A549 (cell line): ENCODE measurements around the gene SLC9A4. TPM values are rescaled to one million over a fixed set of nuclear protein-coding genes. Genes with fewer than 3 reads are reported as not detected.

Experiments
- ATAC-seq, 2 experiments: fragments of 200-7000 bp in 1 of 2; fragments of >200 bp in 1 of 2; cut with Nextera tagmentation in 1 of 2; cut with Tn5 transposase in 1 of 2; 3 replicates each; pipeline versions ENCODE4 v1.8.0 to v1.9.1; 2018 to 2020; ENCODE audit warnings: mild to moderate bottlenecking in 1 of 2, moderate library complexity in 1 of 2
- CTCF ChIA-PET: fragments of 300-600 bp; sonication (Branson Sonifier 250); formaldehyde crosslinking; extraction: SDS; loops from one replicate; lab custom pipeline; 2021; ENCODE audit warnings: antibody characterized with exemption, inconsistent platforms; lab: Yijun Ruan, JAX
- POLR2A ChIA-PET: fragments of 350-600 bp; formaldehyde crosslinking; extraction: SDS; loops from one replicate; lab custom pipeline; 2021; ENCODE audit warnings: antibody characterized with exemption, inconsistent platforms; lab: Yijun Ruan, JAX
- DNase-seq, 2 experiments: peaks; one replicate each; pipeline versions ENCODE4 v3.0.0 to v3.0.0-alpha.2; 2011 to 2016; ENCODE audit warnings: low read depth in 1 of 2, low spot score in 1 of 2
- FAIRE-seq: peaks from 2 replicates; lab custom pipeline; 2011; peaks lifted over from hg19 to GRCh38; lab: Jason Lieb, UNC
- H3K27ac ChIP-seq, 2 experiments: fragments of >200 bp; sonication (Bioruptor Twin); formaldehyde crosslinking; 3 replicates each; pipeline ENCODE4 v1.5.1; 2016 to 2017
- H3K4me1 ChIP-seq: fragments of >200 bp; sonication (Bioruptor Twin); formaldehyde crosslinking; 3 replicates; pipeline ENCODE4 v1.6.1; 2016
- H3K4me2 ChIP-seq: fragments of >200 bp; sonication (Bioruptor Twin); formaldehyde crosslinking; 3 replicates; pipeline ENCODE4 v1.6.1; 2016
- H3K4me3 ChIP-seq: fragments of >200 bp; sonication (Bioruptor Twin); formaldehyde crosslinking; 3 replicates; pipeline ENCODE4 v1.5.1; 2016
- H3K9me3 ChIP-seq: fragments of >200 bp; sonication (Bioruptor Twin); formaldehyde crosslinking; 3 replicates; pipeline ENCODE4 v1.6.1; 2016
- BCL3 ChIP-seq: fragments of >200 bp; sonication (Bioruptor Twin); formaldehyde crosslinking; IDR thresholded peaks from 3 replicates; pipeline ENCODE4 v1.6.1; 2016
- BHLHE40 ChIP-seq: IDR thresholded peaks from 2 replicates; pipeline ENCODE4 v1.6.1; 2012; ENCODE audit warnings: low read depth, low read length, inconsistent platforms
- EP300 ChIP-seq, 2 experiments: fragments of >200 bp; sonication (Bioruptor Twin); formaldehyde crosslinking; IDR thresholded peaks; 2 replicates in 1 of 2; 3 replicates in 1 of 2; pipeline ENCODE4 v1.6.1; 2016 to 2017
- FOSB ChIP-seq: fragments of 250-450 bp; sonication (Bioruptor Pico); IDR thresholded peaks from 2 replicates; pipeline ENCODE4 v1.5.0; 2020; ENCODE audit warnings: mild to moderate bottlenecking, moderate library complexity
- HOXB13 ChIP-seq: fragments of 250-450 bp; sonication (Bioruptor Pico); IDR thresholded peaks from 2 replicates; pipeline ENCODE4 v1.5.0; 2020; ENCODE audit warnings: low read depth, mild to moderate bottlenecking, moderate library complexity
- KDM1A ChIP-seq: fragments of 200-600 bp; sonication (generic); IDR thresholded peaks from 2 replicates; pipeline ENCODE4 v1.6.1; 2016; ENCODE audit warnings: low read depth, mild to moderate bottlenecking
- MYC ChIP-seq: IDR thresholded peaks from 2 replicates; pipeline ENCODE4 v1.6.1; 2012; ENCODE audit warnings: mild to moderate bottlenecking, inconsistent platforms, low read length, improper control_type of control experiment, borderline replicate concordance
- POLR2A ChIP-seq: IDR thresholded peaks from 2 replicates; pipeline ENCODE4 v1.6.1; 2012; ENCODE audit warnings: mild to moderate bottlenecking, low read length
- RAD21 ChIP-seq, 2 experiments: fragments of >200 bp in 1 of 2; sonication (Bioruptor Twin) in 1 of 2; formaldehyde crosslinking in 1 of 2; IDR thresholded peaks in 1 of 2; conservative IDR thresholded peaks in 1 of 2; 2 replicates in 1 of 2; 3 replicates in 1 of 2; pipeline ENCODE4 v1.6.1; 2012 to 2018; ENCODE audit warnings: inconsistent platforms in 1 of 2
- RNF2 ChIP-seq: fragments of 200-600 bp; sonication (generic); IDR thresholded peaks from 2 replicates; pipeline ENCODE4 v1.6.1; 2016; ENCODE audit warnings: low read depth, mild to moderate bottlenecking, antibody characterized with exemption, moderate library complexity, borderline replicate concordance
- SMC3 ChIP-seq: fragments of >200 bp; sonication (Bioruptor Twin); formaldehyde crosslinking; IDR thresholded peaks from 3 replicates; pipeline ENCODE4 v1.6.1; 2018; ENCODE audit warnings: inconsistent platforms
- ZC3H11A ChIP-seq: fragments of 450-650 bp; IDR thresholded peaks from 2 replicates; pipeline ENCODE4 v1.6.1; 2014; ENCODE audit warnings: antibody characterized with exemption, mild to moderate bottlenecking
- ZNF302 ChIP-seq: fragments of 250-450 bp; sonication (Bioruptor Pico); IDR thresholded peaks from 2 replicates; pipeline ENCODE4 v1.9.0; 2021; ENCODE audit warnings: inconsistent platforms, mild to moderate bottlenecking, moderate library complexity
- ZSCAN20 ChIP-seq: fragments of 250-450 bp; sonication (Bioruptor Pico); IDR thresholded peaks from 2 replicates; pipeline ENCODE4 v1.8.0; 2022; ENCODE audit warnings: mild to moderate bottlenecking, moderate library complexity
- WGBS: methylation state at CpG from one replicate; pipeline ENCODE4 v1.1.6; 2017; ENCODE audit errors: missing lambda C conversion rate; 5-methylcytosine and 5-hydroxymethylcytosine counted together
- polyA plus RNA-seq, 4 experiments: library from polyadenylated mRNA; depleted of rRNA in 3 of 4; stranded (reverse); fragments of >200 nt; fragmentation: RNase III in 1 of 4; extraction: RNeasy Plus Mini Kit Qiagen cat#74134 plus additional on column Dnase treatment in 1 of 4; gene quantifications; 2 replicates in 3 of 4; 3 replicates in 1 of 4; pipeline ENCODE4 v1.2.3, GENCODE V29; 2011 to 2017
- TF ChIP-seq, protein P1 (sequence below): fragments of 200-600 bp; sonication (generic); IDR thresholded peaks from 2 replicates; pipeline ENCODE4 v1.6.1; 2016; ENCODE audit warnings: antibody characterized with exemption, mild to moderate bottlenecking, moderate library complexity
- TF ChIP-seq, protein P2 (sequence below): fragments of >200 bp; sonication (Bioruptor Twin); formaldehyde crosslinking; IDR thresholded peaks from 2 replicates; pipeline ENCODE4 v1.6.1; 2016
- TF ChIP-seq, protein P3 (sequence below): IDR thresholded peaks from 2 replicates; pipeline ENCODE4 v1.6.1; 2012
- TF ChIP-seq, protein P4 (sequence below): fragments of 250-450 bp; sonication (Bioruptor Pico); IDR thresholded peaks from 2 replicates; pipeline ENCODE4 v1.5.0; 2021; ENCODE audit warnings: mild to moderate bottlenecking, moderate library complexity, borderline replicate concordance

The SLC9A4 gene
- polyA plus RNA-seq, 2 of the 4 experiments (the other 2 are of a cell fraction) = not detected

GRCh38 chr2:102434655-102435381, 38.2 kb upstream of the SLC9A4 start:
- ChIA-PET CTCF (interaction anchor here (1.0 to 1.1 kb wide), 2 partner anchors 8 to 13 kb away, joined by 3 to 4 read pairs; no protein-coding TSS in a partner anchor), POLR2A (no interaction called here)

GRCh38 chr2:102435741-102436140, 37.3 kb upstream of the SLC9A4 start:
- ATAC-seq = no peak
- 92% methylated on average over 2 of the region's 2 CpGs for WGBS
- Histone ChIP-seq H3K4me1 (no peaks in the 10 kb centered on the region), H3K4me3 (no peak overlapping the region), H3K4me2 (no peak overlapping the region), H3K27ac (no peak overlapping the region), H3K9me3 (no peaks in the 10 kb centered on the region)
- CTCF ChIA-PET = interaction anchor here (1.0 kb wide), 1 partner anchor 12 kb away, joined by 3 read pairs; no protein-coding TSS in a partner anchor
- DNase-seq = no peak
- POLR2A ChIA-PET = no interaction called here
- FAIRE-seq = no peak
- TF ChIP-seq ZC3H11A (no peak), KDM1A (no peak), BCL3 (no peak), ZNF302 (CRISPR knock-in tag) (no peak), RNF2 (no peak), RAD21 (conservative IDR thresholded peaks at IDR 0.05 in 1 of 2, IDR thresholded peaks at IDR 0.05 in 1 of 2) (no peak), FOSB (CRISPR knock-in tag) (no peak), MYC (no peak), BHLHE40 (no peak), SMC3 (no peak)
- TF ChIP-seq, protein P1, sequence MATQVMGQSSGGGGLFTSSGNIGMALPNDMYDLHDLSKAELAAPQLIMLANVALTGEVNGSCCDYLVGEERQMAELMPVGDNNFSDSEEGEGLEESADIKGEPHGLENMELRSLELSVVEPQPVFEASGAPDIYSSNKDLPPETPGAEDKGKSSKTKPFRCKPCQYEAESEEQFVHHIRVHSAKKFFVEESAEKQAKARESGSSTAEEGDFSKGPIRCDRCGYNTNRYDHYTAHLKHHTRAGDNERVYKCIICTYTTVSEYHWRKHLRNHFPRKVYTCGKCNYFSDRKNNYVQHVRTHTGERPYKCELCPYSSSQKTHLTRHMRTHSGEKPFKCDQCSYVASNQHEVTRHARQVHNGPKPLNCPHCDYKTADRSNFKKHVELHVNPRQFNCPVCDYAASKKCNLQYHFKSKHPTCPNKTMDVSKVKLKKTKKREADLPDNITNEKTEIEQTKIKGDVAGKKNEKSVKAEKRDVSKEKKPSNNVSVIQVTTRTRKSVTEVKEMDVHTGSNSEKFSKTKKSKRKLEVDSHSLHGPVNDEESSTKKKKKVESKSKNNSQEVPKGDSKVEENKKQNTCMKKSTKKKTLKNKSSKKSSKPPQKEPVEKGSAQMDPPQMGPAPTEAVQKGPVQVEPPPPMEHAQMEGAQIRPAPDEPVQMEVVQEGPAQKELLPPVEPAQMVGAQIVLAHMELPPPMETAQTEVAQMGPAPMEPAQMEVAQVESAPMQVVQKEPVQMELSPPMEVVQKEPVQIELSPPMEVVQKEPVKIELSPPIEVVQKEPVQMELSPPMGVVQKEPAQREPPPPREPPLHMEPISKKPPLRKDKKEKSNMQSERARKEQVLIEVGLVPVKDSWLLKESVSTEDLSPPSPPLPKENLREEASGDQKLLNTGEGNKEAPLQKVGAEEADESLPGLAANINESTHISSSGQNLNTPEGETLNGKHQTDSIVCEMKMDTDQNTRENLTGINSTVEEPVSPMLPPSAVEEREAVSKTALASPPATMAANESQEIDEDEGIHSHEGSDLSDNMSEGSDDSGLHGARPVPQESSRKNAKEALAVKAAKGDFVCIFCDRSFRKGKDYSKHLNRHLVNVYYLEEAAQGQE = no peak
- TF ChIP-seq, protein P2, sequence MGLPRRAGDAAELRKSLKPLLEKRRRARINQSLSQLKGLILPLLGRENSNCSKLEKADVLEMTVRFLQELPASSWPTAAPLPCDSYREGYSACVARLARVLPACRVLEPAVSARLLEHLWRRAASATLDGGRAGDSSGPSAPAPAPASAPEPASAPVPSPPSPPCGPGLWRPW = no peak
- TF ChIP-seq, protein P3, sequence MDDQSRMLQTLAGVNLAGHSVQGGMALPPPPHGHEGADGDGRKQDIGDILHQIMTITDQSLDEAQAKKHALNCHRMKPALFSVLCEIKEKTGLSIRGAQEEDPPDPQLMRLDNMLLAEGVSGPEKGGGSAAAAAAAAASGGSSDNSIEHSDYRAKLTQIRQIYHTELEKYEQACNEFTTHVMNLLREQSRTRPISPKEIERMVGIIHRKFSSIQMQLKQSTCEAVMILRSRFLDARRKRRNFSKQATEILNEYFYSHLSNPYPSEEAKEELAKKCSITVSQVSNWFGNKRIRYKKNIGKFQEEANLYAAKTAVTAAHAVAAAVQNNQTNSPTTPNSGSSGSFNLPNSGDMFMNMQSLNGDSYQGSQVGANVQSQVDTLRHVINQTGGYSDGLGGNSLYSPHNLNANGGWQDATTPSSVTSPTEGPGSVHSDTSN = no peak

More at GRCh38 chr2:102434655-102435381, 38.2 kb upstream of the SLC9A4 start:
- FAIRE-seq = no peak
- DNase-seq = no peak
- Histone ChIP-seq H3K4me3 (no peak overlapping the region), H3K27ac (no peak overlapping the region), H3K4me1 (no peaks in the 10 kb centered on the region), H3K4me2 (no peak overlapping the region), H3K9me3 (no peaks in the 10 kb centered on the region)
- 39% methylated on average over 2 of the region's 2 CpGs for WGBS
- TF ChIP-seq ZNF302 (CRISPR knock-in tag) (no peak), ZSCAN20 (no peak), HOXB13 (no peak), EP300 (IDR thresholded peaks at IDR 0.05) (no peak), POLR2A (no peak)
- TF ChIP-seq, protein P4, sequence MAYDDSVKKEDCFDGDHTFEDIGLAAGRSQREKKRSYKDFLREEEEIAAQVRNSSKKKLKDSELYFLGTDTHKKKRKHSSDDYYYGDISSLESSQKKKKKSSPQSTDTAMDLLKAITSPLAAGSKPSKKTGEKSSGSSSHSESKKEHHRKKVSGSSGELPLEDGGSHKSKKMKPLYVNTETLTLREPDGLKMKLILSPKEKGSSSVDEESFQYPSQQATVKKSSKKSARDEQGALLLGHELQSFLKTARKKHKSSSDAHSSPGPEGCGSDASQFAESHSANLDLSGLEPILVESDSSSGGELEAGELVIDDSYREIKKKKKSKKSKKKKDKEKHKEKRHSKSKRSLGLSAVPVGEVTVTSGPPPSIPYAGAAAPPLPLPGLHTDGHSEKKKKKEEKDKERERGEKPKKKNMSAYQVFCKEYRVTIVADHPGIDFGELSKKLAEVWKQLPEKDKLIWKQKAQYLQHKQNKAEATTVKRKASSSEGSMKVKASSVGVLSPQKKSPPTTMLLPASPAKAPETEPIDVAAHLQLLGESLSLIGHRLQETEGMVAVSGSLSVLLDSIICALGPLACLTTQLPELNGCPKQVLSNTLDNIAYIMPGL = no peak
- no peak for ATAC-seq
